Measurements from ENCODE around the gene CHST5. TPM values are rescaled to one million over a fixed set of nuclear protein-coding genes. Genes with fewer than 3 reads are reported as not detected.
"Not testable (repeated sequence)": the region's sequence is repeated elsewhere in the genome, so short reads cannot be mapped to it uniquely, and the experiment has no call there.

The CHST5 gene
- total and polyA plus RNA-seq, 2 donors (not counting 1 experiment from before 2014, with no cell fraction given) = under 0.01 TPM; not detected in 1

DNA sequence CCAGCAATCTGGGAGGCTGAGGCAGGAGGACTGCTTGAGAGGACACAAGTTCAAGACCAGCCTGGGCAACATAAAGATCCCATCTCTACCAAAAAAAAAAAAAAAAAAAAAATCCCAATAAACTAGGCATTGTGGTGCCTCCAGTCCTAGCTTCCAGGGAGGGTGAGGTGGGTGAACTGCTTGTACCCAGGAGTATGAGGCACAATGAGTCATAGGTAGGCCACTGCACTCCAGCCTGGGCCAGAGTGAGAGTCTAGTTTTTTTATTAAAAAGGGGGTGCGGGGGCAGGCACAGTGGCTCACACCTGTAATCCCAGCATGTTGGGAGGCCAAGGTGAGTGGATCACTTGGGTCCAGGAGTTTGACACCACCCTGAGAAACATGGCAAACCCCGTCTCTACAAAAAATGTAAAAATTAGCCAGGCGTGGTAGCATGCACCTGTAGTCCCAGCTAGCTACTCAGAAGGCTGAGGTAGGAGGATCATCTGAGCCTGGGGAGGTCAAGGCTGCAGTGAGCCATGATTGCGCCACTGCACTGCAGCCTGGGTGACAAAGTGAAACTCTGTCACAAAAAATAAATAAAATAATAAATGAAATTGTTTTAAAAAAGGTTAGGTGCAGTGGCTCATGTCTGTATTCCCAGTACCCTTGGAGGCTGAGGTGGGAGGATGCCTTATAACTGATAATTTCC is 32.8 kb downstream of the CHST5 start:
- H3K4me3 ChIP-seq (replicated peaks in 1 of 4; ENCODE audit: control extremely low read depth in 1 of 4, insufficient read depth in 1 of 4, low read depth in 3 of 4, low read length in 4 of 4) = no peak overlapping the region
- no peak overlapping the region for H2AFZ ChIP-seq (ENCODE audit: low read length)
- no peak overlapping the region for H3K9ac ChIP-seq (ENCODE audit: insufficient read depth, low read length)
- no peaks in the 10 kb centered on the region for H3K27me3 ChIP-seq (ENCODE audit: control insufficient read depth, insufficient read depth, low read length)
- no peak for TF ChIP-seq EZH2 (IDR thresholded peaks at IDR 0.05; ENCODE audit: low read length, missing control alignments)
- TF ChIP-seq, protein P1, sequence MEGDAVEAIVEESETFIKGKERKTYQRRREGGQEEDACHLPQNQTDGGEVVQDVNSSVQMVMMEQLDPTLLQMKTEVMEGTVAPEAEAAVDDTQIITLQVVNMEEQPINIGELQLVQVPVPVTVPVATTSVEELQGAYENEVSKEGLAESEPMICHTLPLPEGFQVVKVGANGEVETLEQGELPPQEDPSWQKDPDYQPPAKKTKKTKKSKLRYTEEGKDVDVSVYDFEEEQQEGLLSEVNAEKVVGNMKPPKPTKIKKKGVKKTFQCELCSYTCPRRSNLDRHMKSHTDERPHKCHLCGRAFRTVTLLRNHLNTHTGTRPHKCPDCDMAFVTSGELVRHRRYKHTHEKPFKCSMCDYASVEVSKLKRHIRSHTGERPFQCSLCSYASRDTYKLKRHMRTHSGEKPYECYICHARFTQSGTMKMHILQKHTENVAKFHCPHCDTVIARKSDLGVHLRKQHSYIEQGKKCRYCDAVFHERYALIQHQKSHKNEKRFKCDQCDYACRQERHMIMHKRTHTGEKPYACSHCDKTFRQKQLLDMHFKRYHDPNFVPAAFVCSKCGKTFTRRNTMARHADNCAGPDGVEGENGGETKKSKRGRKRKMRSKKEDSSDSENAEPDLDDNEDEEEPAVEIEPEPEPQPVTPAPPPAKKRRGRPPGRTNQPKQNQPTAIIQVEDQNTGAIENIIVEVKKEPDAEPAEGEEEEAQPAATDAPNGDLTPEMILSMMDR (conservative IDR thresholded peaks at IDR 0.05 in 1 of 2, IDR thresholded peaks at IDR 0.05 in 1 of 2; ENCODE audit: low read depth in 1 of 2, low read length in 2 of 2) = no peak
- H3K4me1 ChIP-seq (ENCODE audit: control insufficient read depth, extremely low read depth, insufficient read depth, low read length) = no peaks in the 10 kb centered on the region
- H3K27ac ChIP-seq (ENCODE audit: insufficient read depth, low read length) = no peak overlapping the region
- no peaks in the 10 kb centered on the region for H3K9me3 ChIP-seq (ENCODE audit: control insufficient read depth, insufficient read depth, low read depth, low read length)
- no peaks in the 10 kb centered on the region for H4K20me1 ChIP-seq (ENCODE audit: control insufficient read depth, extremely low read depth, insufficient read depth, low read length)
- no peaks in the 10 kb centered on the region for H3K36me3 ChIP-seq (ENCODE audit: control insufficient read depth, insufficient read depth, low read length)
- H3K79me2 ChIP-seq (ENCODE audit: control insufficient read depth, insufficient read depth, low read length) = no peaks in the 10 kb centered on the region
- no peak overlapping the region for H3K4me2 ChIP-seq (ENCODE audit: extremely low read depth, insufficient read depth, low read length)
- DNase-seq (ENCODE audit: low read depth in 2 of 2) = no peak

DNA sequence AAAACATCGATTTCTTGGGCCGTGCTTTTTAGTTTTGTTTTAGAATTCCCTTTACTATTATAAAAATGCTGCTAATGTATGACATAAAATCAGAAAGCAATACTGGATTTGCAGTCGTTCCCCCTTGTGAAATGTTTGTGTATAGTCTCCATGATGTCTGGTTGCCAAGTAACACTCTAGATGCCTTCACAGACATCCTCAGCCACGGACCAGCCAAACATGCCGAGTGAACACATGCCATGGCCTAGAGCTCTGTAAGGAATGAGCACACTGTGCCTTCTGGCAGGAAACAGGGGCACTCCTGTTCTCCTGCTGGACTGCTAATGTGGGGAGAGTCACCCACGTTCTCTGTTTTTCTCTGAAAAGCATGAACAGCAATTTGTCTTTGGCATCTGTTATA is 34.1 kb downstream of the CHST5 start:
- not testable (repeated sequence) for H3K79me2 ChIP-seq (ENCODE audit: control insufficient read depth, insufficient read depth, low read length); H3K4me2 ChIP-seq (ENCODE audit: extremely low read depth, insufficient read depth, low read length); H3K4me1 ChIP-seq (ENCODE audit: control insufficient read depth, extremely low read depth, insufficient read depth, low read length); H3K27me3 ChIP-seq (ENCODE audit: control insufficient read depth, insufficient read depth, low read length); H3K9me3 ChIP-seq (ENCODE audit: control insufficient read depth, insufficient read depth, low read depth, low read length); H3K27ac ChIP-seq (ENCODE audit: insufficient read depth, low read length); H2AFZ ChIP-seq (ENCODE audit: low read length); H4K20me1 ChIP-seq (ENCODE audit: control insufficient read depth, extremely low read depth, insufficient read depth, low read length); H3K36me3 ChIP-seq (ENCODE audit: control insufficient read depth, insufficient read depth, low read length); H3K4me3 ChIP-seq (replicated peaks in 1 of 4; ENCODE audit: control extremely low read depth in 1 of 4, insufficient read depth in 1 of 4, low read depth in 3 of 4, low read length in 4 of 4); H3K9ac ChIP-seq (ENCODE audit: insufficient read depth, low read length)
- peak; percentile 50 to 55 for DNase-seq (ENCODE audit: low read depth in 2 of 2)

DNA sequence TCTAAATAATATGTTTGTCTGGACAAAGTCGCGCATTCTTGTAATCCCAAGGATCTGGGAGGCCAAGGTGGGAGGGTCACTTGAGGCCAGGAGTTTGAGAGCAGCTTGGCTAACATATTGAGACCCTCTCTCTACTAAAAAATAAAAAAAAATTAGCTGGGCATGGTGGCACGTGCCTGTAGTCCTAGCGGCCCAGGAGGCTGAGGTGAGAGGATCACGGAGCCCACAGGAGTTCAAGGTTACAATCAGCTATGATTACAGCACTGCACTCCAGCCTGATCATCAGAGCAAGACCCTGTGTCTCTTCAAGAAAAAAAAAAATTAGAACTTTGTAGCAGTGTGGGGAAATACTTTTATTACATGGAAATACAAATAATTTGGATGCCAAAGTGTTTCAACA is 34.5 kb downstream of the CHST5 start:
- Histone ChIP-seq H3K9me3 (ENCODE audit: control insufficient read depth, insufficient read depth, low read depth, low read length) (no peaks in the 10 kb centered on the region), H3K4me3 (replicated peaks in 1 of 4; ENCODE audit: control extremely low read depth in 1 of 4, insufficient read depth in 1 of 4, low read depth in 3 of 4, low read length in 4 of 4) (no peak overlapping the region), H3K27ac (ENCODE audit: insufficient read depth, low read length) (no peak overlapping the region), H3K4me1 (ENCODE audit: control insufficient read depth, extremely low read depth, insufficient read depth, low read length) (no peaks in the 10 kb centered on the region), H3K79me2 (ENCODE audit: control insufficient read depth, insufficient read depth, low read length) (no peaks in the 10 kb centered on the region), H3K36me3 (ENCODE audit: control insufficient read depth, insufficient read depth, low read length) (no peaks in the 10 kb centered on the region), H4K20me1 (ENCODE audit: control insufficient read depth, extremely low read depth, insufficient read depth, low read length) (no peaks in the 10 kb centered on the region), H3K27me3 (ENCODE audit: control insufficient read depth, insufficient read depth, low read length) (no peaks in the 10 kb centered on the region), H3K4me2 (ENCODE audit: extremely low read depth, insufficient read depth, low read length) (no peak overlapping the region), H3K9ac (ENCODE audit: insufficient read depth, low read length) (no peak overlapping the region), H2AFZ (ENCODE audit: low read length) (no peak overlapping the region)
- TF ChIP-seq EZH2 (IDR thresholded peaks at IDR 0.05; ENCODE audit: low read length, missing control alignments) = no peak
- TF ChIP-seq, protein P1 (conservative IDR thresholded peaks at IDR 0.05 in 1 of 2, IDR thresholded peaks at IDR 0.05 in 1 of 2; ENCODE audit: low read depth in 1 of 2, low read length in 2 of 2) = no peak
- DNase-seq (ENCODE audit: low read depth in 2 of 2) = no peak

DNA sequence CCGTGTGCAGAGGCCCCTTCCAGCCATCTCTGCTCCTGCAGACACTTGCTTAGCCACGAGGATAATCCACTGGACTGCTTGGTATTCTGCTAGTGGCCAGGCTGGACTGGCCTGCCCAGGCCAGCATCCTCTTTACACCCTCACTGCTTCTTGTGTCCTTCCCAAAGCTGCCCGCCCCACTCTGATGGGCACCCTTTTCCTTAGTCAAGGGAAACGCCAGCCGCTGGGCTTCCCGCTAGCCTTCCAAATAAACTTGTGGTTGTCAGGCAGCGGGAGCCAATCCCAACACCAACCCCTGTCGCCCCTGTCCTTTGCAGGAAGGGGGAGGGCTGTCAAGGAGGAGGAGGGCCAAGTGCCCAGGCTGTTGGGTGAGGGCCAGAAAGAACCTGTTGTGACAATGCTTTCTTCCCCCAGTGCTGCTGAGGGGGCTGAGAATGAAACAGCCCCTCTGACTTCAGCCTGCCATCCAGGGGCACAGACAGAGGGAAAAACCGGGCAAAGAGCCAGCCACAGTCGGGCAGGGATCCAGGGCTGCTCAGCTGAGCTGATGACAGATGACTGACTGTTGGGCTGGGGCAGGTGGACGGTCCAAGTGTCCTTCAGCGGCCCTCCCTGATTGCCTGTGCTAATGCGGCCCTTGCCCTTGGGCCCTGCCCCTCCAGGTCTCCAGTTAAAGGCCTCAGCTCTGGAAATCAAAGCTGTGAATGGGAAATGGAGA is 37.1 kb downstream of the CHST5 start:
- not testable (repeated sequence) for H3K4me1 ChIP-seq (ENCODE audit: control insufficient read depth, extremely low read depth, insufficient read depth, low read length); DNase-seq (ENCODE audit: low read depth in 2 of 2); H3K27ac ChIP-seq (ENCODE audit: insufficient read depth, low read length); H3K9ac ChIP-seq (ENCODE audit: insufficient read depth, low read length); H3K27me3 ChIP-seq (ENCODE audit: control insufficient read depth, insufficient read depth, low read length); H3K9me3 ChIP-seq (ENCODE audit: control insufficient read depth, insufficient read depth, low read depth, low read length); H4K20me1 ChIP-seq (ENCODE audit: control insufficient read depth, extremely low read depth, insufficient read depth, low read length); H3K79me2 ChIP-seq (ENCODE audit: control insufficient read depth, insufficient read depth, low read length); H3K4me2 ChIP-seq (ENCODE audit: extremely low read depth, insufficient read depth, low read length); H3K36me3 ChIP-seq (ENCODE audit: control insufficient read depth, insufficient read depth, low read length); H2AFZ ChIP-seq (ENCODE audit: low read length); H3K4me3 ChIP-seq (replicated peaks in 1 of 4; ENCODE audit: control extremely low read depth in 1 of 4, insufficient read depth in 1 of 4, low read depth in 3 of 4, low read length in 4 of 4)
